ENCODE measurements around the gene EML1. TPM values are rescaled to one million over a fixed set of nuclear protein-coding genes. Genes with fewer than 3 reads are reported as not detected.

The EML1 gene
- total RNA-seq, 1 experiment from 2014 or later = 9.5 TPM

DNA sequence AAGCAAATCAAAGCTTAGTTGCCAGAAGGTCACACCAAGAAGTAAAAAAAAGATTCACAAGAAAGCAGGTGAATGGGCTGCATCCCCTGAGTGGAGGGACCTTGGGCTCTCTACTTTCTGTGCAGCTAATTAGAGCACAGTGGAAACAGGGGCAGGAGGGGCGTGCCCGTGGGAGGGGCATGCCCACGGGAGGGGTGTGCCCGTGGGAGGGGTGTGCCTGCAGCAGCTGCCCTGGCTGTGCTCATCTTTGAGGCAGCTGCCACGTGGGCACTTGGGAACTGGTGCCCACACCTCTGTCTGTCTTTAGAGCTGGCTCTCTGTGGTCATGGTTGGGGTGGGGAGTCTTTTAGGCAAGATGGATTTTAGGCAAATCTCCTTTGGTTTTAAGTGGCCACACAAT, 60.0 kb downstream of the EML1 start:
- POLR2A ChIA-PET = interaction anchor here (0.8 kb wide), 1 partner anchor 15 kb away, joined by 3 read pairs; no protein-coding TSS in a partner anchor
- Mint-ChIP-seq H3K27me3 (ENCODE audit: insufficient read depth, unreplicated experiment) (no peaks in the 10 kb centered on the region), H3K27ac (ENCODE audit: low read depth, unreplicated experiment) (no peak overlapping the region), H3K4me3 (ENCODE audit: unreplicated experiment) (no peak overlapping the region), H3K4me1 (ENCODE audit: insufficient read depth, unreplicated experiment) (no peaks in the 10 kb centered on the region), H3K36me3 (ENCODE audit: insufficient read depth, unreplicated experiment) (no peaks in the 10 kb centered on the region), H3K9me3 (ENCODE audit: unreplicated experiment) (no peaks in the 10 kb centered on the region)
- no peak for DNase-seq (ENCODE audit: unreplicated experiment)
- no peak for TF ChIP-seq CTCF (IDR thresholded peaks at IDR 0.05; ENCODE audit: unreplicated experiment)
- CTCF ChIA-PET = interaction anchor here (0.9 kb wide), 1 partner anchor 123 kb away, joined by 3 read pairs; no protein-coding TSS in a partner anchor
- no TSS peak for BruUV-seq (replicated peaks)
- intact Hi-C loops (cut with micrococcal nuclease) = no loop called here

GRCh38 chr14:99854831-99855230, 61.6 kb downstream of the EML1 start:
- DNase-seq (ENCODE audit: unreplicated experiment) = no peak
- Mint-ChIP-seq H3K4me3 (ENCODE audit: unreplicated experiment) (no peak overlapping the region), H3K4me1 (ENCODE audit: insufficient read depth, unreplicated experiment) (no peaks in the 10 kb centered on the region), H3K36me3 (ENCODE audit: insufficient read depth, unreplicated experiment) (no peaks in the 10 kb centered on the region), H3K27ac (ENCODE audit: low read depth, unreplicated experiment) (no peak overlapping the region), H3K9me3 (ENCODE audit: unreplicated experiment) (no peaks in the 10 kb centered on the region), H3K27me3 (ENCODE audit: insufficient read depth, unreplicated experiment) (no peaks in the 10 kb centered on the region)
- intact Hi-C loops (cut with micrococcal nuclease) = no loop called here
- no TSS peak for BruUV-seq (replicated peaks)
- no peak for TF ChIP-seq CTCF (IDR thresholded peaks at IDR 0.05; ENCODE audit: unreplicated experiment)
- POLR2A ChIA-PET = interaction anchor here (0.8 kb wide), 1 partner anchor 22 kb away, joined by 3 read pairs; no protein-coding TSS in a partner anchor
- CTCF ChIA-PET = no interaction called here

DNA sequence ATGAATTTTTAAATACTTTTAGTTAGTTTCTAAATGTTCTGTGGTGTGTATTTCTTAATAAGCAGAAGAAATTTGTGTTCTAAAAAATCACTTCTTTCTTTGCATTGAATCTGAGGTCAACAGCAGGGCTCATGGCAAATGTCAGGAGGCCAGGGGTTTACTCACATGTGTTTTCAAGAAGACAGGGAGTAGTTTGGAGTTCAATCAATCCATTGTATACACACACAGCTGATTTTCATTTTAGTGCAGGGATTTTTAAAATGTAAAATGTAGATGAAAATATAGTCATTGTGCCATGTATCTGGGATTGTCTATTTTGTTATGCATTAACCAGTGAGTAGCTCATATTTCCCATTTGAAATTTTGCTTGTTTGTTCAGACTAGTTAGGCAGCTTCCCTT, 62.1 kb downstream of the EML1 start:
- TF ChIP-seq CTCF (IDR thresholded peaks at IDR 0.05; ENCODE audit: unreplicated experiment) = no peak
- no peak for DNase-seq (ENCODE audit: unreplicated experiment)
- BruUV-seq (replicated peaks) = no TSS peak
- no peaks in the 10 kb centered on the region for H3K4me1 Mint-ChIP-seq (ENCODE audit: insufficient read depth, unreplicated experiment)
- intact Hi-C loops (cut with micrococcal nuclease) = no loop called here
- no peak overlapping the region for H3K27ac Mint-ChIP-seq (ENCODE audit: low read depth, unreplicated experiment)
- no peak overlapping the region for H3K4me3 Mint-ChIP-seq (ENCODE audit: unreplicated experiment)
- no peaks in the 10 kb centered on the region for H3K27me3 Mint-ChIP-seq (ENCODE audit: insufficient read depth, unreplicated experiment)
- no peaks in the 10 kb centered on the region for H3K9me3 Mint-ChIP-seq (ENCODE audit: unreplicated experiment)
- ChIA-PET POLR2A (interaction anchor here (0.8 kb wide), 1 partner anchor 22 kb away, joined by 3 read pairs; no protein-coding TSS in a partner anchor), CTCF (no interaction called here)
- no peaks in the 10 kb centered on the region for H3K36me3 Mint-ChIP-seq (ENCODE audit: insufficient read depth, unreplicated experiment)

GRCh38 chr14:99857551-99857950, 64.3 kb downstream of the EML1 start:
- no peak overlapping the region for H3K4me3 Mint-ChIP-seq (ENCODE audit: unreplicated experiment)
- no peaks in the 10 kb centered on the region for H3K4me1 Mint-ChIP-seq (ENCODE audit: insufficient read depth, unreplicated experiment)
- H3K36me3 Mint-ChIP-seq (ENCODE audit: insufficient read depth, unreplicated experiment) = no peaks in the 10 kb centered on the region
- ChIA-PET CTCF (no interaction called here), POLR2A (no interaction called here)
- intact Hi-C loops (cut with micrococcal nuclease) = no loop called here
- BruUV-seq (replicated peaks) = no TSS peak
- no peak for TF ChIP-seq CTCF (IDR thresholded peaks at IDR 0.05; ENCODE audit: unreplicated experiment)
- no peak for DNase-seq (ENCODE audit: unreplicated experiment)
- no peaks in the 10 kb centered on the region for H3K9me3 Mint-ChIP-seq (ENCODE audit: unreplicated experiment)
- no peak overlapping the region for H3K27ac Mint-ChIP-seq (ENCODE audit: low read depth, unreplicated experiment)
- no peaks in the 10 kb centered on the region for H3K27me3 Mint-ChIP-seq (ENCODE audit: insufficient read depth, unreplicated experiment)

Measured in MCF 10A (cell line).